ENCODE results near the gene PTOV1.

GRCh38 chr19:49858088-49858985, 7.4 kb downstream of the PTOV1 start:
- TF ChIP-seq CTCF (IDR thresholded peaks at IDR 0.05) (no peak), ATF6 (CRISPR knock-in tag; IDR thresholded peaks at IDR 0.05) (no peak)

Measured in WTC11 (cell line).